Fibroblast of the conjunctiva (primary cell): ENCODE measurements around the gene FRAS1.

Experiments
- DNase-seq: peaks from one replicate; pipeline ENCODE4 v3.0.0-alpha.2; 2010; ENCODE audit warnings: low read depth

Gene FRAS1

GRCh38 chr4:78552389-78553042, 495.4 kb downstream of the FRAS1 start:
- DNase-seq, result no peak

- no peak for DNase-seq
Observed at GRCh38 chr4:78553043-78553396, 495.9 kb downstream of the FRAS1 start.

GRCh38 chr4:78553529-78554060, 496.5 kb downstream of the FRAS1 start:
- DNase-seq, result no peak

- DNase-seq, result no peak
Observed at GRCh38 chr4:78556665-78557064, 499.5 kb downstream of the FRAS1 start.

GRCh38 chr4:78557841-78558240, 500.7 kb downstream of the FRAS1 start:
- DNase-seq, result no peak

- no peak for DNase-seq
Observed at GRCh38 chr4:78558410-78558809, 501.3 kb downstream of the FRAS1 start.

- DNase-seq, result peak; percentile 32
Observed at GRCh38 chr4:78560296-78560963, 503.3 kb downstream of the FRAS1 start.

GRCh38 chr4:78561677-78562076, 504.6 kb downstream of the FRAS1 start:
- DNase-seq, result no peak

- DNase-seq, result no peak
Observed at GRCh38 chr4:78562687-78563086, 505.6 kb downstream of the FRAS1 start.

- DNase-seq, result peak; percentile 32
Observed at GRCh38 chr4:78565971-78566372, 508.8 kb downstream of the FRAS1 start.

- no peak for DNase-seq
Observed at GRCh38 chr4:78566834-78567499, 509.8 kb downstream of the FRAS1 start.

- DNase-seq, result no peak
Observed at GRCh38 chr4:78567500-78568060, 510.5 kb downstream of the FRAS1 start.

- DNase-seq, result no peak
Observed at GRCh38 chr4:78568640-78569305, 511.6 kb downstream of the FRAS1 start.

- DNase-seq, result peak; percentile 63
Observed at GRCh38 chr4:78569306-78569821, 512.2 kb downstream of the FRAS1 start.

- no peak for DNase-seq
Observed at GRCh38 chr4:78570117-78570516, 513.0 kb downstream of the FRAS1 start.

GRCh38 chr4:78571804-78572203, 514.7 kb downstream of the FRAS1 start:
- DNase-seq, result no peak

- no peak for DNase-seq
Observed at GRCh38 chr4:78578674-78579425, 521.7 kb downstream of the FRAS1 start.

- no peak for DNase-seq
Observed at GRCh38 chr4:78581618-78582017, 524.5 kb downstream of the FRAS1 start.

GRCh38 chr4:78584863-78585547, 527.9 kb downstream of the FRAS1 start:
- DNase-seq, result no peak

GRCh38 chr4:78585633-78586032, 528.5 kb downstream of the FRAS1 start:
- DNase-seq, result no peak
